HUES64 (cell line): Measurements from ENCODE around the gene TCF25.

Source experiments
- H3K27ac ChIP-seq: 2 replicates; pipeline ENCODE4 v1.7.0; 2013; ENCODE audit warnings: low read depth, low read length, inconsistent platforms
- H3K27me3 ChIP-seq: 2 replicates; pipeline ENCODE4 v1.6.1; 2013; ENCODE audit warnings: mild to moderate bottlenecking, low read length; ENCODE audit not compliant: insufficient read depth
- H3K36me3 ChIP-seq: 2 replicates; pipeline ENCODE4 v1.6.1; 2013; ENCODE audit warnings: mild to moderate bottlenecking, low read length; ENCODE audit not compliant: insufficient read depth
- H3K4me1 ChIP-seq: 2 replicates; pipeline ENCODE4 v1.6.1; 2013; ENCODE audit warnings: mild to moderate bottlenecking, low read length, moderate library complexity; ENCODE audit not compliant: insufficient read depth
- H3K4me3 ChIP-seq: 2 replicates; pipeline ENCODE4 v1.5.1; 2013; ENCODE audit warnings: mild to moderate bottlenecking, low read length, moderate library complexity
- H3K9ac ChIP-seq: 2 replicates; pipeline ENCODE4 v1.6.1; 2013; ENCODE audit warnings: mild to moderate bottlenecking, low read depth, low read length
- H3K9me3 ChIP-seq: 2 replicates; pipeline ENCODE4 v1.6.1; 2013; ENCODE audit warnings: low read depth, low read length; ENCODE audit not compliant: insufficient read depth
- WGBS: fragments of 150-250, 120-280 bp; methylation state at CpG from one replicate; pipeline ENCODE4 v1.1.7; 2013; ENCODE audit warnings: missing lambda C conversion rate; 5-methylcytosine and 5-hydroxymethylcytosine counted together

The TCF25 gene

DNA sequence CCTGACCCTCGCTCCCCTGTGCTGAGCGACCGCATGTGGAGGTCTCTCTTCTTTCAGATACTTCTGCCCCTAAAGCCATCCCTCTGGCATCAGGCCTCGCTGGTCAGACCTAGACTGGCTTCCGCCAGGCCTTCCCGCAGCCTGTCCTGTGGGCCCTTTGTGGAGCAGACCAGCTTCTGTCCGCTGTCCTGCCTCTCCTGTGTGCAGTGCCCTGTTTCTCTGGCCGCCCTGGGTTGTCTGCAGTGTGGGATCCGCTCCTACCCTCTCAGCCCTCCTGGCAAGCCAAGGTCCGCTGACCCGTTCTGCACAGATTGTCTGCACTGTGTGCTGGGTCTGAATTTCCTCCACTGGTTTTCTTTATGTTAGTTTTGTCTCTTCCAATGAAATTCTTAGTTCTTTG, 23.8 kb downstream of the TCF25 start:
- peaks cover 77% of the 10 kb centered on the region for H3K36me3 ChIP-seq
- no peaks in the 10 kb centered on the region for H3K4me1 ChIP-seq
- no peak overlapping the region for H3K9ac ChIP-seq
- H3K27ac ChIP-seq: no peak overlapping the region
- WGBS: 96% methylated on average over 11 of the region's 11 CpGs
- no peak overlapping the region for H3K4me3 ChIP-seq
- no peaks in the 10 kb centered on the region for H3K27me3 ChIP-seq
- no peaks in the 10 kb centered on the region for H3K9me3 ChIP-seq

GRCh38 chr16:89898201-89898967, 25.0 kb downstream of the TCF25 start:
- 97% methylated on average over 36 of the region's 36 CpGs for WGBS

GRCh38 chr16:89899879-89900481, 26.6 kb downstream of the TCF25 start:
- 96% methylated on average over 20 of the region's 20 CpGs for WGBS
- H3K36me3 ChIP-seq: peaks cover 72% of the 10 kb centered on the region

More at GRCh38 chr16:89898201-89898967, 25.0 kb downstream of the TCF25 start:
- Histone ChIP-seq H3K4me1 (no peaks in the 10 kb centered on the region), H3K27me3 (no peaks in the 10 kb centered on the region), H3K9ac (no peak overlapping the region), H3K9me3 (no peaks in the 10 kb centered on the region), H3K27ac (no peak overlapping the region), H3K4me3 (no peak overlapping the region), H3K36me3 (peaks cover 72% of the 10 kb centered on the region)

GRCh38 chr16:89900885-89901284, 27.5 kb downstream of the TCF25 start:
- Histone ChIP-seq H3K9me3 (no peaks in the 10 kb centered on the region), H3K27ac (no peak overlapping the region), H3K4me1 (no peaks in the 10 kb centered on the region), H3K36me3 (peaks cover 74% of the 10 kb centered on the region), H3K4me3 (no peak overlapping the region), H3K27me3 (no peaks in the 10 kb centered on the region), H3K9ac (no peak overlapping the region)
- 95% methylated on average over 17 of the region's 17 CpGs for WGBS

More at GRCh38 chr16:89899879-89900481, 26.6 kb downstream of the TCF25 start:
- Histone ChIP-seq H3K27ac (no peak overlapping the region), H3K4me1 (no peaks in the 10 kb centered on the region), H3K9me3 (no peaks in the 10 kb centered on the region), H3K27me3 (no peaks in the 10 kb centered on the region), H3K4me3 (no peak overlapping the region), H3K9ac (no peak overlapping the region)

- H3K4me1 ChIP-seq: no peaks in the 10 kb centered on the region
- no peak overlapping the region for H3K9ac ChIP-seq
- peaks cover 2% of the 10 kb centered on the region; the same call in 1 of the 2 replicates for H3K9me3 ChIP-seq
- H3K27ac ChIP-seq: no peak overlapping the region
- H3K4me3 ChIP-seq: no peak overlapping the region
- WGBS: 96% methylated on average over 11 of the region's 11 CpGs
- H3K27me3 ChIP-seq: no peaks in the 10 kb centered on the region
- H3K36me3 ChIP-seq: peaks cover 73% of the 10 kb centered on the region
Measured at GRCh38 chr16:89902980-89903379, 29.6 kb downstream of the TCF25 start.

GRCh38 chr16:89903908-89904515, 30.6 kb downstream of the TCF25 start:
- Histone ChIP-seq H3K27ac (no peak overlapping the region), H3K9ac (no peak overlapping the region), H3K36me3 (peaks cover 70% of the 10 kb centered on the region), H3K27me3 (no peaks in the 10 kb centered on the region), H3K4me3 (no peak overlapping the region), H3K9me3 (peaks cover 2% of the 10 kb centered on the region; the same call in 1 of the 2 replicates), H3K4me1 (no peaks in the 10 kb centered on the region)
- 96% methylated on average over 19 of the region's 19 CpGs for WGBS

DNA sequence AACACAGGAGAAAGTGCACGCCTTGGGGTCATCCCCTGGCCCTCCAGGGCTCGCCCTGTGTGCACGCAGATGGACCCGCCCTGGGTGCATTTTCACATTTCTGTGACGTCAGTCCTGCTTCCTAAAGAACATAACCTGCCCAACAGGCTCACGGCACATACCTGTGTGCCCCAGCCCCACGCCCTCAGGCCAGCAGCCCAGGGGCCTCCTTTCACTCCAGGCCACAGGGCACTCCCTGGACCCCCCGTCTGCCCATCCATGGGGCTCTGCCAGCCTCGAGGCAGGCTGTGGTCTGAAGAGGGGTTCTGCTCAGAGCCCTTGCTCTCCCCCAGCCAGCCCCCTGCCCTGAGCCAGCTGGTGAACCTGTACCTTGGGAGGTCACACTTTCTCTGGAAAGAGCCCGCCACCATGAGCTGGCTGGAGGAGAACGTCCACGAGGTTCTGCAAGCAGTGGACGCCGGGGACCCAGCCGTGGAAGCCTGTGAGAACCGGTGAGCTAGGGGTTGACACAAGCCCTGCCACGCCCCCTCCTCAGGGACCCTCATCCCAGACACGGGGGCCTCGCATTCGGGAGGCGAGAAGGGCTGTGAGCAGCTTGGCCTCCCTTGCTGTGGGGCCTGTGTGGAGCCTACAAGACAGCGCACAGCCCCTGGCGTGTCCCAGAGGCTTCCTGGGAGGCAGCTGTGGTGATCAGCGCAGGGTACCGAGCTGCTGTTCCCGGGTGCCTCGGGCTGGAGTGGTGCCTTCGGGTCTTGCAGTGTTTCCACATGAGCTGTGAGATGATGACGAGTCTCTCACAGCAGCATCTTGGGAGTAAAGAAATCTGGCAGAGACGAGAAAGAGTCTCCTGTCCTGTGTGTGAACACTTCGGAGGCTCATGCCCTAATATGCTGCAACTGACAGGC, 31.5 kb downstream of the TCF25 start:
- WGBS: 94% methylated on average over 31 of the region's 31 CpGs
- H3K36me3 ChIP-seq: peaks cover 66% of the 10 kb centered on the region
- H3K4me3 ChIP-seq: no peak overlapping the region
- H3K4me1 ChIP-seq: no peaks in the 10 kb centered on the region; the same call in 1 of the 2 replicates
- peaks cover 2% of the 10 kb centered on the region; the same call in 1 of the 2 replicates for H3K9me3 ChIP-seq
- no peak overlapping the region for H3K9ac ChIP-seq
- H3K27ac ChIP-seq: no peak overlapping the region
- no peaks in the 10 kb centered on the region for H3K27me3 ChIP-seq

DNA sequence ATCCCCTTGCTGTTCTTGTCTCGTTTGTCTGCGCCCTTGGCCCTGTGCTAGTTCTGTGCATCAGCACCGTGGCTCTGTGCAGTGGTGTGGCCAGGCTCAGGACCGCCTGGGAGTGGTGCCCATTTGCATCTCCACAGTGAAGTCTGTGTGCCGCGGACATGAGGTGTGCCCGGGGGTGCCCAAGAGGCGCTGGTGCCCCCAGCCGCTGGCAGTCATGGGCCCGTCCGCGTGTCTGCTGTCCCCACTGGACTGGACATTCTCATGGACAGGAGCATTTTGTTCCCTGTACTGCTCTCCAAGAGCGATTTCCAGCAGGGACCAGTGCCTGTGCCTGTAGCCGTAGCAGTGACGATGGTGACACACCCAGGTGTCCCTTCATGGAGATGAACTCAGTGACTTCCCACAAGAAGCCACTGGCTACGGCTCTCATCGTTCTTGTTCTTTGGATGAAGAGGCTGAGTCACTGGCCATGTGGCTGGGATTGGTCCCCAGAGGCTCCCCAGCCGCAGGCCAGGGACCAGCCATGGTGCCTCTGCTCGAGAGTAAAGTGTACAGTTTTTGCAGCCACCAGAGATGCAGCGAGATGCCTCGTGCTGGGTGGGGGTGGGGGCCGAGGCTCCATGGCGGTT, 32.2 kb downstream of the TCF25 start:
- Histone ChIP-seq H3K4me1 (no peaks in the 10 kb centered on the region; the same call in 1 of the 2 replicates), H3K27me3 (no peaks in the 10 kb centered on the region), H3K36me3 (peaks cover 58% of the 10 kb centered on the region), H3K27ac (no peak overlapping the region), H3K4me3 (no peak overlapping the region), H3K9ac (no peak overlapping the region), H3K9me3 (peaks cover 2% of the 10 kb centered on the region; the same call in 1 of the 2 replicates)
- 95% methylated on average over 23 of the region's 23 CpGs for WGBS

DNA sequence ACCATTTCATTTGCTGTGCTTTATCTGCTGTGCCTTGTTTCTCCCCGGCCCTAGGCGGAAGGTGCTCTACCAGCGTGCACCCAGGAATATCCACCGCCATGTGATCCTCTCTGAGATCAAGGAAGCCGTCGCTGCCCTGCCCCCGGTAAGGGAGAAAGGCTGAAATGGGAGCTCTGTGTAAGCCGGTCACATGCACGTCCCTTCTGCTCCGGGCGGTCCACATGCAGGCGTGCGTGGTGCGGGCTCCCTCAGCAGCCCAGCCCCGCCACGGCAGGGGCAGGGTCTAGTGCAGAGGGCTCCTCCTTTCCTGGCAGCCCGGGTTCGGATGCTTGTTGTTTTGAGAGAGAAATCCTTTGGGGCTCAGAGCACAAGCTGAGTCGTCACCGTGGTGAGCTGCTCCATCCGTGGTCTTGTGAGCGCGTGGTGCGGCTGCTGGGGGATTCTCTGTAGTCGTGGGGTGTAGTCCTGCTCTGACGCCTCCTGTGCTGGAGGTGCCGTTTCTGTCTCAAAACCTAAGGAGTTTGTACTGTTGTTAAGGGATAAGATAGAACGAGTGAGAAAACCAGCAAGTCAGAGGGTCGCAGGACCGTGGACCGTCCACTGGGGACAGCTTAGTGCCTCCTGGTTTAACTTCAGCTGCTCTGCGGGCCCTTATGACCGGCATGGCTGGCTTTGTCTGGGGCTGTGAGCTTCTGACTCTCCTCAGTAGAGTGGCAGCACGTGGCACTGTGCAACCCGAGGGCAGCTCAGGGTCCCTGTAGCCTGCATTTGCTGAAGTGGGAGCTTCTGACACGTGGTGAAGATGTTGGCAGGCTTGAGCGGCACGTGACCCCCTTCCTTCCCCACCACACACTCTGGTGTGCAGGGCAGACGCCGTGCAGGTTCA, 33.0 kb downstream of the TCF25 start:
- Histone ChIP-seq H3K9ac (no peak overlapping the region), H3K36me3 (peaks cover 56% of the 10 kb centered on the region), H3K27ac (no peak overlapping the region), H3K4me3 (no peak overlapping the region), H3K4me1 (no peaks in the 10 kb centered on the region; the same call in 1 of the 2 replicates), H3K9me3 (peaks cover 2% of the 10 kb centered on the region; the same call in 1 of the 2 replicates), H3K27me3 (no peaks in the 10 kb centered on the region)
- WGBS: 95% methylated on average over 40 of the region's 40 CpGs
